Body of pancreas (tissue), 4 donors: Measurements from ENCODE around the gene CDH4.

Experiments
- CTCF ChIP-seq, 7 experiments: fragments of 450-650 bp in 4 of 7; fragments of 200-600 bp in 3 of 7; sonication (generic) in 3 of 7; IDR thresholded peaks; one replicate each; pipeline ENCODE4 v1.5.1; 2016 to 2019; ENCODE audit warnings: antibody characterized with exemption in 7 of 7
- POLR2A ChIP-seq, 3 donors: fragments of 450-650 bp; IDR thresholded peaks; one replicate each; pipeline ENCODE4 v1.6.1; 2016; ENCODE audit warnings: antibody characterized with exemption in 3 of 3, mild to moderate bottlenecking in 2 of 3

GRCh38 chr20:61514018-61514365 lies 261.9 kb downstream of the CDH4 start:
- TF ChIP-seq CTCF (IDR thresholded peaks at IDR 0.05) (no peak), POLR2A (IDR thresholded peaks at IDR 0.05) (no peak)
